ENCODE results near the gene REG3A.

Gene REG3A

GRCh38 chr2:79162801-79163200 is 3.2 kb upstream of the REG3A start:
- peaks cover 0 to 4% (median 3%) of the 10 kb centered on the region in 5 donors for H3K9me3 ChIP-seq (ENCODE audit: control insufficient read depth in 5 of 5, low read length in 5 of 5)
- H3K4me1 ChIP-seq (ENCODE audit: control insufficient read depth in 5 of 5, insufficient read depth in 5 of 5, low read length in 5 of 5), result no peaks in the 10 kb centered on the region
- H3K9ac ChIP-seq (ENCODE audit: low read length in 5 of 5), result no peak overlapping the region
- no peak overlapping the region for H3K4me3 ChIP-seq (ENCODE audit: low read depth in 1 of 5, low read length in 5 of 5)
- H3K27ac ChIP-seq (ENCODE audit: low read depth, low read length), result no peak overlapping the region
- H3K27me3 ChIP-seq (ENCODE audit: control insufficient read depth in 5 of 5, insufficient read depth in 4 of 5, low read length in 5 of 5), result no peaks in the 10 kb centered on the region
- H3K36me3 ChIP-seq (ENCODE audit: control insufficient read depth in 5 of 5, insufficient read depth in 5 of 5, low read length in 5 of 5), result no peaks in the 10 kb centered on the region

- peaks cover 0 to 4% (median 3%) of the 10 kb centered on the region in 5 donors for H3K9me3 ChIP-seq (ENCODE audit: control insufficient read depth in 5 of 5, low read length in 5 of 5)
- no peaks in the 10 kb centered on the region for H3K27me3 ChIP-seq (ENCODE audit: control insufficient read depth in 5 of 5, insufficient read depth in 4 of 5, low read length in 5 of 5)
- H3K4me1 ChIP-seq (ENCODE audit: control insufficient read depth in 5 of 5, insufficient read depth in 5 of 5, low read length in 5 of 5), result no peaks in the 10 kb centered on the region
- no peak overlapping the region for H3K4me3 ChIP-seq (ENCODE audit: low read depth in 1 of 5, low read length in 5 of 5)
- H3K27ac ChIP-seq (ENCODE audit: low read depth, low read length), result no peak overlapping the region
- H3K9ac ChIP-seq (ENCODE audit: low read length in 5 of 5), result no peak overlapping the region
- H3K36me3 ChIP-seq (ENCODE audit: control insufficient read depth in 5 of 5, insufficient read depth in 5 of 5, low read length in 5 of 5), result no peaks in the 10 kb centered on the region
Observed at GRCh38 chr2:79162132-79162531, 2.6 kb upstream of the REG3A start.

GRCh38 chr2:79159030-79159429 is 523 bp downstream of the REG3A start:
- Histone ChIP-seq H3K4me3 (ENCODE audit: low read depth in 1 of 5, low read length in 5 of 5) (no peak overlapping the region), H3K9ac (ENCODE audit: low read length in 5 of 5) (no peak overlapping the region), H3K4me1 (ENCODE audit: control insufficient read depth in 5 of 5, insufficient read depth in 5 of 5, low read length in 5 of 5) (no peaks in the 10 kb centered on the region), H3K9me3 (ENCODE audit: control insufficient read depth in 5 of 5, low read length in 5 of 5) (peaks cover 0 to 4% (median 3%) of the 10 kb centered on the region in 5 donors), H3K36me3 (ENCODE audit: control insufficient read depth in 5 of 5, insufficient read depth in 5 of 5, low read length in 5 of 5) (no peaks in the 10 kb centered on the region), H3K27ac (ENCODE audit: low read depth, low read length) (no peak overlapping the region), H3K27me3 (ENCODE audit: control insufficient read depth in 5 of 5, insufficient read depth in 4 of 5, low read length in 5 of 5) (peaks cover 0 to 3% (median 0%) of the 10 kb centered on the region in 5 donors)

DNA sequence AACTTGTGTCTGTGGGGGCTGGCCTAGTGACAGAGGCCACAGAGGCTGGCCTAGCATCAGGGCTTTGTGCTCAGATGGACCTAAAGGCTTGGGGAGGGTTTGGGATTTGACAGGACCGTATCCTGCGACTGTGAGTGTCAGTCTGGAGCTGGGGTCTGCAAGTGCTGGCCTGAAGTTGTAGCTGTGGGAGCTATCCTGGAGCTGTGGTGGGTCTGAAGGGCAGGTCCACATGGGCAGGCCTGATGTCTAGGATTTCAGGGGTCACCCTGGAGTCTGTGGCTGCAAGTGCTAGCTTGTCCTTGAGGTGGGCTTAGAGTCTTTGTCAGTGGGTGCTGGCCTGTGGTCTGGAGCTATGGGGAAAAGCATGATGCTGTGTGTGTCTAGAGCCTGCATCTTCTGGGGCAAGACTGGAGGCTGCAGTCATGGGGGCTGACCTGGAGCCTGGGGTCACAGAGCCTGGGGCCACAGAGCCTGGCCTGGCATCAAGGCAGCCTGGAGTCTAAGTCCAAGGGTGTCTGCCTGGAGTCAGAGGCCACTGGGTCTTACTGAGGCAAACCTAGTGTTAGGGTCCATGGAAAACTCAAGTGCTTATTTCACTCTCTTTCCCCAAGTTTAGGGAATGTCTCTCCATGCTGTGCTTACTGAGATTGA is 3.6 kb downstream of the REG3A start:
- H3K4me3 ChIP-seq (ENCODE audit: low read depth in 1 of 5, low read length in 5 of 5), result no peak overlapping the region
- H3K27ac ChIP-seq (ENCODE audit: low read depth, low read length), result no peak overlapping the region

GRCh38 chr2:79139423-79139822 is 20.1 kb downstream of the REG3A start:
- H3K9me3 ChIP-seq (ENCODE audit: control insufficient read depth in 5 of 5, low read length in 5 of 5), result no peaks in the 10 kb centered on the region
- H3K36me3 ChIP-seq (ENCODE audit: control insufficient read depth in 5 of 5, insufficient read depth in 5 of 5, low read length in 5 of 5), result no peaks in the 10 kb centered on the region
- no peak overlapping the region for H3K4me3 ChIP-seq (ENCODE audit: low read depth in 1 of 5, low read length in 5 of 5)
- H3K27ac ChIP-seq (ENCODE audit: low read depth, low read length), result no peak overlapping the region
- no peaks in the 10 kb centered on the region for H3K4me1 ChIP-seq (ENCODE audit: control insufficient read depth in 5 of 5, insufficient read depth in 5 of 5, low read length in 5 of 5)
- no peak overlapping the region for H3K9ac ChIP-seq (ENCODE audit: low read length in 5 of 5)
- peaks cover 0 to 3% (median 0%) of the 10 kb centered on the region in 5 donors for H3K27me3 ChIP-seq (ENCODE audit: control insufficient read depth in 5 of 5, insufficient read depth in 4 of 5, low read length in 5 of 5)

More for the DNA sequence above, 3.6 kb downstream of the REG3A start:
- Histone ChIP-seq H3K4me1 (ENCODE audit: control insufficient read depth in 5 of 5, insufficient read depth in 5 of 5, low read length in 5 of 5) (no peaks in the 10 kb centered on the region), H3K36me3 (ENCODE audit: control insufficient read depth in 5 of 5, insufficient read depth in 5 of 5, low read length in 5 of 5) (no peaks in the 10 kb centered on the region), H3K9ac (ENCODE audit: low read length in 5 of 5) (no peak overlapping the region), H3K9me3 (ENCODE audit: control insufficient read depth in 5 of 5, low read length in 5 of 5) (peaks cover 0 to 7% (median 3%) of the 10 kb centered on the region in 5 donors), H3K27me3 (ENCODE audit: control insufficient read depth in 5 of 5, insufficient read depth in 4 of 5, low read length in 5 of 5) (peaks cover 0 to 3% (median 0%) of the 10 kb centered on the region in 5 donors)

DNA sequence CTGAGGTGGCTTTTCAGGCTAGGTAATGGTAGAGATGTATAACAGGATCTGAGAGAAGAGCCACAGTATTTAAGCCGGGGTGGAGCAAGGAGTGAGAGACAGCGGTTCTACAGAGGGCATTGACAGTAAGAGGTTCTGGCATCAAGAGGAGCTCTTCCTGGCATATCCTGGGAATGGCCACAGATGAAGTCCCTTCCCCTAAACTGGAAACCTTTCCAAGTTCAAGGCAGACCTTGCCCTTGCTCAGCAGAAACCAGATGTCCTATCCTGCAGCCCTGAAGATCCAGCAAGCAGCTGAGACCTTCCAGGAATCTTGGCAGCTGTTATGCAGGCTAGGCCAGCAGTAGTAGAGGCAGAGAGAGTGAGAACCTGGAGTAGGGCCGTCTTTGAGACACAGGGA is 21.2 kb downstream of the REG3A start:
- Histone ChIP-seq H3K36me3 (ENCODE audit: control insufficient read depth in 5 of 5, insufficient read depth in 5 of 5, low read length in 5 of 5) (no peaks in the 10 kb centered on the region), H3K4me3 (ENCODE audit: low read depth in 1 of 5, low read length in 5 of 5) (no peak overlapping the region), H3K4me1 (ENCODE audit: control insufficient read depth in 5 of 5, insufficient read depth in 5 of 5, low read length in 5 of 5) (no peaks in the 10 kb centered on the region), H3K27me3 (ENCODE audit: control insufficient read depth in 5 of 5, insufficient read depth in 4 of 5, low read length in 5 of 5) (peaks cover 0 to 3% (median 0%) of the 10 kb centered on the region in 5 donors), H3K27ac (ENCODE audit: low read depth, low read length) (no peak overlapping the region), H3K9ac (ENCODE audit: low read length in 5 of 5) (no peak overlapping the region), H3K9me3 (ENCODE audit: control insufficient read depth in 5 of 5, low read length in 5 of 5) (no peaks in the 10 kb centered on the region)

- Histone ChIP-seq H3K27ac (ENCODE audit: low read depth, low read length) (no peak overlapping the region), H3K27me3 (ENCODE audit: control insufficient read depth in 5 of 5, insufficient read depth in 4 of 5, low read length in 5 of 5) (no peaks in the 10 kb centered on the region), H3K9me3 (ENCODE audit: control insufficient read depth in 5 of 5, low read length in 5 of 5) (no peaks in the 10 kb centered on the region), H3K4me1 (ENCODE audit: control insufficient read depth in 5 of 5, insufficient read depth in 5 of 5, low read length in 5 of 5) (no peaks in the 10 kb centered on the region), H3K36me3 (ENCODE audit: control insufficient read depth in 5 of 5, insufficient read depth in 5 of 5, low read length in 5 of 5) (no peaks in the 10 kb centered on the region), H3K9ac (ENCODE audit: low read length in 5 of 5) (no peak overlapping the region), H3K4me3 (ENCODE audit: low read depth in 1 of 5, low read length in 5 of 5) (no peak overlapping the region)
Observed at GRCh38 chr2:79131687-79132086, 27.9 kb downstream of the REG3A start.

DNA sequence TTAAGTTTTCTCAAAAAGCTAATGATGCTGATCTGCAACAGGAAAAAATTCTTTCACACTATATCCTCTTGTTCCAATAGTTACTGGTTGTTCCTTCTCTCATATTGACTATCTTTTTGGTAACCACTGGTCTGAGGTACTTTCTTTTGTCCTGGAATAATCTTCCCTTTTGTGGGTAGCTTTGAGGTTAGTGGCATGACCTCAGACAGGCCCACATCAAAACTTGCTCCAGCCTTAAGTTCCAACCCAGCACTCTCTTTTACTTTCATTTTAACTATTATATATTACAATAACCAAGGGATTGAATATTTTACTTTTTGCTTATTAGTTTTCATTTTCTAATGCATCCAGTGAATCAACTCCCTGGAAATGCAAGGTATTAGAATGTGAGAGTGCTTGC is 29.7 kb downstream of the REG3A start:
- Histone ChIP-seq H3K36me3 (ENCODE audit: control insufficient read depth in 5 of 5, insufficient read depth in 5 of 5, low read length in 5 of 5) (no peaks in the 10 kb centered on the region), H3K4me1 (ENCODE audit: control insufficient read depth in 5 of 5, insufficient read depth in 5 of 5, low read length in 5 of 5) (no peaks in the 10 kb centered on the region), H3K4me3 (ENCODE audit: low read depth in 1 of 5, low read length in 5 of 5) (no peak overlapping the region), H3K27ac (ENCODE audit: low read depth, low read length) (no peak overlapping the region), H3K9me3 (ENCODE audit: control insufficient read depth in 5 of 5, low read length in 5 of 5) (no peaks in the 10 kb centered on the region), H3K9ac (ENCODE audit: low read length in 5 of 5) (no peak overlapping the region), H3K27me3 (ENCODE audit: control insufficient read depth in 5 of 5, insufficient read depth in 4 of 5, low read length in 5 of 5) (no peaks in the 10 kb centered on the region)

- no peaks in the 10 kb centered on the region for H3K27me3 ChIP-seq (ENCODE audit: control insufficient read depth in 5 of 5, insufficient read depth in 4 of 5, low read length in 5 of 5)
- no peaks in the 10 kb centered on the region for H3K9me3 ChIP-seq (ENCODE audit: control insufficient read depth in 5 of 5, low read length in 5 of 5)
- H3K4me3 ChIP-seq (ENCODE audit: low read depth in 1 of 5, low read length in 5 of 5), result no peak overlapping the region
- no peaks in the 10 kb centered on the region for H3K4me1 ChIP-seq (ENCODE audit: control insufficient read depth in 5 of 5, insufficient read depth in 5 of 5, low read length in 5 of 5)
- H3K27ac ChIP-seq (ENCODE audit: low read depth, low read length), result no peak overlapping the region
- H3K36me3 ChIP-seq (ENCODE audit: control insufficient read depth in 5 of 5, insufficient read depth in 5 of 5, low read length in 5 of 5), result no peaks in the 10 kb centered on the region
- H3K9ac ChIP-seq (ENCODE audit: low read length in 5 of 5), result no peak overlapping the region
Observed at GRCh38 chr2:79129260-79129659, 30.3 kb downstream of the REG3A start.

- H3K4me1 ChIP-seq (ENCODE audit: control insufficient read depth in 5 of 5, insufficient read depth in 5 of 5, low read length in 5 of 5), result no peaks in the 10 kb centered on the region
- no peak overlapping the region for H3K4me3 ChIP-seq (ENCODE audit: low read depth in 1 of 5, low read length in 5 of 5)
- no peak overlapping the region for H3K9ac ChIP-seq (ENCODE audit: low read length in 5 of 5)
- no peak overlapping the region for H3K27ac ChIP-seq (ENCODE audit: low read depth, low read length)
- no peaks in the 10 kb centered on the region for H3K36me3 ChIP-seq (ENCODE audit: control insufficient read depth in 5 of 5, insufficient read depth in 5 of 5, low read length in 5 of 5)
- no peaks in the 10 kb centered on the region for H3K27me3 ChIP-seq (ENCODE audit: control insufficient read depth in 5 of 5, insufficient read depth in 4 of 5, low read length in 5 of 5)
- H3K9me3 ChIP-seq (ENCODE audit: control insufficient read depth in 5 of 5, low read length in 5 of 5), result no peaks in the 10 kb centered on the region
Observed at GRCh38 chr2:79128406-79128805, 31.1 kb downstream of the REG3A start.

- no peaks in the 10 kb centered on the region for H3K27me3 ChIP-seq (ENCODE audit: control insufficient read depth in 5 of 5, insufficient read depth in 4 of 5, low read length in 5 of 5)
- H3K9me3 ChIP-seq (ENCODE audit: control insufficient read depth in 5 of 5, low read length in 5 of 5), result no peaks in the 10 kb centered on the region
- H3K9ac ChIP-seq (ENCODE audit: low read length in 5 of 5), result no peak overlapping the region
- H3K4me1 ChIP-seq (ENCODE audit: control insufficient read depth in 5 of 5, insufficient read depth in 5 of 5, low read length in 5 of 5), result no peaks in the 10 kb centered on the region
- no peak overlapping the region for H3K4me3 ChIP-seq (ENCODE audit: low read depth in 1 of 5, low read length in 5 of 5)
- H3K36me3 ChIP-seq (ENCODE audit: control insufficient read depth in 5 of 5, insufficient read depth in 5 of 5, low read length in 5 of 5), result no peaks in the 10 kb centered on the region
- no peak overlapping the region for H3K27ac ChIP-seq (ENCODE audit: low read depth, low read length)
Observed at GRCh38 chr2:79125721-79125985, 33.9 kb downstream of the REG3A start.

Data from subcutaneous abdominal adipose tissue (tissue), 5 donors.